H1 (cell line): Measurements from ENCODE around the gene FLRT1. TPM values are rescaled to one million over a fixed set of nuclear protein-coding genes. Genes with fewer than 3 reads are reported as not detected.

Experiments used
- CTCF ChIA-PET: fragments of 300-600 bp; sonication (Branson Sonifier 250); formaldehyde crosslinking; loops from one replicate; lab custom pipeline; 2021; ENCODE audit not compliant: partially characterized antibody; lab: Charles Lee
- POLR2A ChIA-PET: fragments of 300-600 bp; sonication (Branson Sonifier 250); formaldehyde crosslinking; loops from one replicate; lab custom pipeline; 2021; ENCODE audit warnings: inconsistent platforms; ENCODE audit not compliant: partially characterized antibody; lab: Charles Lee
- DNase-seq, 2 experiments: peaks; one replicate each; pipeline versions ENCODE4 v3.0.0 to v3.0.0-alpha.2; 2010 to 2022; ENCODE audit warnings: low spot score in 2 of 2, low read depth in 1 of 2, mixed read lengths in 1 of 2
- FAIRE-seq: peaks from 2 replicates; lab custom pipeline; 2011; peaks lifted over from hg19 to GRCh38; lab: Jason Lieb, UNC
- H2AFZ ChIP-seq: 2 replicates; pipeline ENCODE4 v1.8.1; 2012; ENCODE audit warnings: low read length, inconsistent platforms
- H2AK5ac ChIP-seq: 2 replicates; pipeline ENCODE4 v1.6.1; 2013; ENCODE audit warnings: low read depth, low read length
- H2BK120ac ChIP-seq: replicated peaks from 2 replicates; pipeline ENCODE3; 2013; ENCODE audit warnings: low read depth, low read length, inconsistent platforms
- H2BK12ac ChIP-seq: 2 replicates; pipeline ENCODE4 v1.6.1; 2013; ENCODE audit warnings: low read depth, low read length
- H2BK15ac ChIP-seq: 2 replicates; pipeline ENCODE4 v1.6.1; 2013; ENCODE audit warnings: low read length
- H2BK20ac ChIP-seq: 2 replicates; pipeline ENCODE4 v1.6.1; 2013; ENCODE audit warnings: low read length
- H2BK5ac ChIP-seq: 2 replicates; pipeline ENCODE4 v1.6.1; 2013; ENCODE audit warnings: low read depth, low read length
- H3K14ac ChIP-seq: 2 replicates; pipeline ENCODE4 v1.6.1; 2013; ENCODE audit warnings: inconsistent platforms; ENCODE audit not compliant: insufficient read length
- H3K18ac ChIP-seq: 2 replicates; pipeline ENCODE4 v1.6.1; 2013; ENCODE audit warnings: low read length; ENCODE audit errors: extremely low read depth
- H3K23ac ChIP-seq: 2 replicates; pipeline ENCODE4 v1.6.1; 2013; ENCODE audit warnings: inconsistent platforms; ENCODE audit not compliant: insufficient read length
- H3K23me2 ChIP-seq: 2 replicates; pipeline ENCODE4 v1.6.1; 2013; ENCODE audit warnings: low read depth, low read length
- H3K27ac ChIP-seq: 2 replicates; pipeline ENCODE4 v1.6.1; 2011; ENCODE audit warnings: low read depth, low read length, inconsistent platforms
- H3K27me3 ChIP-seq, 4 experiments: replicated peaks in 1 of 4; 1 replicate in 1 of 4; 2 replicates in 3 of 4; pipeline versions ENCODE4 v1.6.1 to v1.8.1; 2011 to 2013; ENCODE audit warnings: low read length in 3 of 4, mild to moderate bottlenecking in 3 of 4, inconsistent platforms in 2 of 4, mixed read lengths in 2 of 4, moderate library complexity in 1 of 4; ENCODE audit not compliant: control insufficient read depth in 3 of 4, insufficient read depth in 3 of 4; ENCODE audit errors: extremely low read depth in 1 of 4
- H3K36me3 ChIP-seq, 4 experiments: 2 replicates each; pipeline versions ENCODE4 v1.6.1 to v1.8.1; 2011 to 2013; ENCODE audit warnings: mild to moderate bottlenecking in 4 of 4, low read length in 3 of 4, moderate library complexity in 2 of 4, control low read depth in 1 of 4, inconsistent platforms in 1 of 4; ENCODE audit not compliant: insufficient read depth in 4 of 4, control insufficient read depth in 2 of 4
- H3K4ac ChIP-seq: replicated peaks from 2 replicates; pipeline ENCODE3; 2013; ENCODE audit warnings: low read length, low read depth, mixed read lengths, inconsistent platforms; ENCODE audit not compliant: insufficient read length
- H3K4me1 ChIP-seq, 4 experiments: replicated peaks in 1 of 4; 1 replicate in 1 of 4; 2 replicates in 3 of 4; pipeline versions ENCODE4 v1.6.1 to v1.8.1; 2011 to 2013; ENCODE audit warnings: low read length in 3 of 4, inconsistent platforms in 2 of 4, mixed read lengths in 1 of 4; ENCODE audit not compliant: insufficient read depth in 4 of 4, control insufficient read depth in 3 of 4
- H3K4me2 ChIP-seq, 2 experiments: 2 replicates each; pipeline versions ENCODE4 v1.6.1 to v1.8.1; 2011 to 2013; ENCODE audit warnings: low read depth in 2 of 2, low read length in 2 of 2, control low read depth in 1 of 2, inconsistent platforms in 1 of 2, mild to moderate bottlenecking in 1 of 2; ENCODE audit not compliant: insufficient read depth in 1 of 2
- H3K4me3 ChIP-seq, 4 experiments: fragments of 200-600, 300-600 bp in 1 of 4; sonication (generic), shearing (Covaris generic), sonication (Bioruptor Twin) in 1 of 4; 2 replicates each; pipeline versions ENCODE4 v1.5.1 to v1.8.1; 2011 to 2016; ENCODE audit warnings: low read length in 4 of 4, low read depth in 3 of 4, control low read depth in 2 of 4, inconsistent platforms in 2 of 4, mild to moderate bottlenecking in 2 of 4, mixed read lengths in 1 of 4, moderate library complexity in 1 of 4; ENCODE audit not compliant: insufficient read depth in 2 of 4; ENCODE audit errors: extremely low read depth in 1 of 4
- H3K56ac ChIP-seq: replicated peaks from 2 replicates; pipeline ENCODE3; 2013; ENCODE audit warnings: low read depth, mild to moderate bottlenecking, mixed read lengths, low read length, inconsistent platforms; ENCODE audit not compliant: insufficient read length
- H3K79me1 ChIP-seq: 2 replicates; pipeline ENCODE4 v1.6.1; 2013; ENCODE audit warnings: low read depth, low read length, control low read depth
- H3K79me2 ChIP-seq, 2 experiments: 2 replicates each; pipeline versions ENCODE4 v1.6.1 to v1.8.1; 2012 to 2013; ENCODE audit warnings: low read length in 2 of 2, mild to moderate bottlenecking in 2 of 2, inconsistent platforms in 1 of 2; ENCODE audit not compliant: insufficient read depth in 2 of 2, control insufficient read depth in 1 of 2
- H3K9ac ChIP-seq, 4 experiments: replicated peaks in 1 of 4; 1 replicate in 1 of 4; 2 replicates in 3 of 4; pipeline versions ENCODE4 v1.6.1 to v1.8.1; 2011 to 2013; ENCODE audit warnings: low read depth in 3 of 4, low read length in 3 of 4, control low read depth in 2 of 4, mild to moderate bottlenecking in 2 of 4, moderate library complexity in 2 of 4, inconsistent platforms in 1 of 4; ENCODE audit errors: extremely low read depth in 1 of 4
- H3K9me3 ChIP-seq, 2 experiments: 2 replicates each; pipeline versions ENCODE4 v1.6.1 to v1.8.1; 2012 to 2013; ENCODE audit warnings: mild to moderate bottlenecking in 2 of 2, moderate library complexity in 2 of 2, control low read depth in 1 of 2, inconsistent platforms in 1 of 2, low read depth in 1 of 2, low read length in 1 of 2, mixed read lengths in 1 of 2; ENCODE audit not compliant: insufficient read depth in 2 of 2
- H4K20me1 ChIP-seq, 2 experiments: replicated peaks in 1 of 2; 2 replicates each; pipeline versions ENCODE3 to v1.8.1; 2011 to 2013; ENCODE audit warnings: inconsistent platforms in 2 of 2, low read length in 2 of 2, mild to moderate bottlenecking in 1 of 2; ENCODE audit not compliant: insufficient read depth in 2 of 2, control insufficient read depth in 1 of 2
- H4K5ac ChIP-seq: 2 replicates; pipeline ENCODE4 v1.6.1; 2013; ENCODE audit warnings: low read length, low read depth, mixed read lengths, inconsistent platforms; ENCODE audit not compliant: insufficient read length
- H4K8ac ChIP-seq: 2 replicates; pipeline ENCODE4 v1.8.0; 2013; ENCODE audit warnings: mild to moderate bottlenecking, moderate library complexity, low read length, inconsistent platforms; ENCODE audit not compliant: insufficient read depth; ENCODE audit errors: extremely low read depth
- H4K91ac ChIP-seq: replicated peaks from 2 replicates; pipeline ENCODE3; 2013; ENCODE audit warnings: low read length, mixed read lengths, inconsistent platforms; ENCODE audit not compliant: insufficient read length
- EZH2 ChIP-seq: fragments of 200-600 bp; sonication (generic); IDR thresholded peaks from 2 replicates; pipeline ENCODE4 v1.7.1; 2012; ENCODE audit warnings: low read depth, mild to moderate bottlenecking, moderate library complexity, low read length, inconsistent platforms; ENCODE audit not compliant: severe bottlenecking
- WGBS, 2 experiments: shearing (Covaris generic) in 1 of 2; methylation state at CpG; one replicate each; pipeline versions ENCODE4 v1.1.6 to v1.1.7; 2013 to 2015; ENCODE audit warnings: low lambda C conversion rate in 2 of 2, mixed read lengths in 2 of 2, inconsistent platforms in 1 of 2, low coverage in 1 of 2, missing lambda C conversion rate in 1 of 2; ENCODE audit not compliant: insufficient replicate concordance in 2 of 2, insufficient coverage in 1 of 2, insufficient read length in 1 of 2; ENCODE audit errors: extremely low coverage in 1 of 2, missing lambda C conversion rate in 1 of 2; 5-methylcytosine and 5-hydroxymethylcytosine counted together
- polyA plus RNA-seq, 7 experiments: library from polyadenylated mRNA; depleted of rRNA in 3 of 7; stranded (reverse) in 5 of 7; unstranded in 2 of 7; fragments of >200 nt in 5 of 7; fragments of 200-250 nt in 2 of 7; gene quantifications; 1 replicate in 5 of 7; 2 replicates in 1 of 7; 4 replicates in 1 of 7; pipeline versions ENCODE4 v1.2.1 to v1.2.3, GENCODE V29; 2011 to 2013; ENCODE audit warnings: missing spikeins in 2 of 7, mixed read lengths in 2 of 7
- total RNA-seq: library from RNA; stranded (reverse); fragmentation: NEBNext Ultra II Directional; extraction: Animal tissue kit (Norgen Biotek cat#: 25700); gene quantifications from 2 replicates; pipeline ENCODE4 v1.2.1, GENCODE V29; 2021

Gene FLRT1
- total and polyA plus RNA-seq, 2 of the 8 experiments (the other 6 are each of a cell fraction or from before 2014, with no cell fraction given), result 0.14 to 0.28 TPM

DNA sequence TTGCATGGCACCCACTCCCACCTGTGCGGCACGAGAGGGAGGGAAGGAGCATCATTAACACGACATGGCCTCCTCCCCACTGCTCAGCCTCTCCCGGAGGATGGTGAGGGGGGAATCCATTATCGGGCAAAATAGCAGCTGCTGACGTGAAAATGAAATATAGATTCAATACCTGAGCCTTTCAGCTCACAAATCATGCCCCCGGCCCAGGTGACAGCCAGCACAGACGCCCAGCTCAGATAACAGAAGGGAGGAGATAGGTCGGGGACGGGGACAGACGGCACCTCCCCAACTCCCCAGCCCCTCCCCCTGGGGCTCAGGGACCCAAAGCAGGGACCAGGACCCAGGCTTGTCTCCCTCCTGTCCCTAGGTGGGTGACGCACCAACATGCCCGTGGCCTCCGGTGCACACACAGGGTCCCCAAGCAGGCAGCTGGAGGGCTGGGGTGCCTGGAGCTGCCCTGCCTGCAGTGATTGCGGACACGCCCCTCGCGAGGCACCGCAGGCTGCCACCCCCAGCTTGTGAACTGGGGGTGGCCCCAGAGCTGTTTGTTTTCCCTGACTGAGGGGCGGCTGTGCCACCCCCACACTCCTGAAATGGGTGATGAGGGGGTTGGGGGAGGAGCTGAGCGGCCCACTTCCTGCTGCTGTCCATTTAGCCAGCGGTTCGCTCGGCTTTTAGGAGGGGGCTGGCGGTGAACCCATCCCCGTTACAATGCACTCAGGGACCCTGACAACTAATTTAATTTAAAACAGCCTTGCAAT is 31.7 kb downstream of the FLRT1 start:
- peaks cover 0 to 13% (median 4%) of the 10 kb centered on the region in 4 experiments; a peak in 4 of 7 replicates for H3K4me1 ChIP-seq
- H2BK5ac ChIP-seq, result no peak overlapping the region
- no peak overlapping the region for H2AFZ ChIP-seq
- no peak overlapping the region for H3K23ac ChIP-seq
- H3K56ac ChIP-seq, result no peak overlapping the region
- TF ChIP-seq EZH2, result no peak
- TF ChIP-seq, all 59 proteins: peak for 0
- DNase-seq (no peak), FAIRE-seq (no peak)
- no peak overlapping the region for H3K4me2 ChIP-seq
- no peak overlapping the region for H3K9ac ChIP-seq
- H3K36me3 ChIP-seq, result no peaks in the 10 kb centered on the region
- no peak overlapping the region for H4K5ac ChIP-seq
- ChIA-PET POLR2A (no interaction called here), CTCF (interaction anchor here (0.5 to 1.6 kb wide), 12 partner anchors 11 to 175 kb away, joined by 3 to 9 read pairs (median 4); no protein-coding TSS in a partner anchor)
- H2BK120ac ChIP-seq, result no peak overlapping the region
- H2BK15ac ChIP-seq, result no peak overlapping the region
- H3K23me2 ChIP-seq, result no peaks in the 10 kb centered on the region
- H3K79me2 ChIP-seq, result no peaks in the 10 kb centered on the region
- no peak overlapping the region for H3K4ac ChIP-seq
- 0 out of 2 replicates have a peak, but pooled peaks cover under 1% of the 10 kb centered on the region for H3K79me1 ChIP-seq
- H3K27ac ChIP-seq, result no peak overlapping the region
- H4K91ac ChIP-seq, result no peak overlapping the region
- H3K9me3 ChIP-seq, result no peaks in the 10 kb centered on the region
- H2BK20ac ChIP-seq, result no peak overlapping the region
- H3K27me3 ChIP-seq, result peaks cover under 1 to 64% (median 46%) of the 10 kb centered on the region in 4 experiments
- 78% methylated on average over 19 of the region's 26 CpGs; no CpG with 5 or more reads in 1 of the 2 experiments for WGBS, 2 experiments
- no peak overlapping the region for H3K4me3 ChIP-seq
- H2AK5ac ChIP-seq, result no peak overlapping the region
- no peak overlapping the region for H4K8ac ChIP-seq
- peaks cover 6 to 17% of the 10 kb centered on the region in 2 experiments for H4K20me1 ChIP-seq
- peak overlapping the region; percentile 71; the same call in 1 of the 2 replicates for H3K18ac ChIP-seq
- no peak overlapping the region for H2BK12ac ChIP-seq
- H3K14ac ChIP-seq, result no peak overlapping the region
